Spleen (tissue), 7 donors: Measurements from ENCODE around the gene LCNL1.

Experiments
- CTCF ChIP-seq, 11 experiments: fragments of 200-600 bp in 7 of 11; fragments of 450-650 bp in 4 of 11; sonication (generic) in 4 of 11; IDR thresholded peaks in 8 of 11; conservative IDR thresholded peaks in 3 of 11; 1 replicate in 7 of 11; 2 replicates in 4 of 11; pipeline versions ENCODE4 v1.4.0 to v1.8.0; 2016 to 2021; ENCODE audit warnings: antibody characterized with exemption in 11 of 11, inconsistent platforms in 4 of 11, mild to moderate bottlenecking in 1 of 11
- POLR2AphosphoS5 ChIP-seq, 3 donors: sonication (generic); formaldehyde crosslinking; IDR thresholded peaks; one replicate each; pipeline ENCODE4 v1.5.1; 2017; ENCODE audit warnings: antibody characterized with exemption in 3 of 3
- donor health status: DM: no; HTN: no; CAD: no; lungs with moderate emphysema.
- donor health status: DM: no; HTN: no; CAD: no.
- donor health status: DM: no; HTN: no; CAD: no.

DNA sequence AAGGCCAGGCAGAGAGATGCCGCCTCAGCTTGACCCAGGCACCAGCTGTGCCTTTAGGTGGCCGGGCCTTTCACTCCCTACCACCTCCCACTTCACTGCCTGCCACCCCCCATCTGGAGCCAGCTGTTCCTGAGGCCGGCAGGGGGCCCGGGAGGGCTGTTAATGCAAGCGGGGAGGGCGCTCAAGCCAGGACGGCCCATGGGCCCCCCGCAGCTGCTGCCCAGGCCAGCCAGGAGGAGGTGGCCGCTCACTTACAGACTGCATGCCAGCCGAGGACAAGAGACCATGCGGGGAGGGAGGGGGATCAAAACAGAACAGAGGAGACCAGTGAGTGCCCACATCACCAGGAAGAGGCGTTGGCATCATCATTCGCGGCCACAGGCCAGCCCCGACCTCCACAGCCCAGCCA is 40.8 kb downstream of the LCNL1 start:
- TF ChIP-seq POLR2AphosphoS5 (IDR thresholded peaks at IDR 0.05) = no peak
- TF ChIP-seq CTCF (IDR thresholded peaks at IDR 0.05 in 8 of 11, conservative IDR thresholded peaks at IDR 0.05 in 3 of 11) = no peak
